GM19463 (cell line): ENCODE measurements around the gene ALOX5AP.

Experiments
- ATAC-seq: cut with Tn5 transposase; IDR thresholded peaks from one replicate; pipeline ENCODE4 v1.9.1; 2021; ENCODE audit warnings: mild to moderate bottlenecking, moderate library complexity; ENCODE audit not compliant: unreplicated experiment

Gene ALOX5AP

DNA sequence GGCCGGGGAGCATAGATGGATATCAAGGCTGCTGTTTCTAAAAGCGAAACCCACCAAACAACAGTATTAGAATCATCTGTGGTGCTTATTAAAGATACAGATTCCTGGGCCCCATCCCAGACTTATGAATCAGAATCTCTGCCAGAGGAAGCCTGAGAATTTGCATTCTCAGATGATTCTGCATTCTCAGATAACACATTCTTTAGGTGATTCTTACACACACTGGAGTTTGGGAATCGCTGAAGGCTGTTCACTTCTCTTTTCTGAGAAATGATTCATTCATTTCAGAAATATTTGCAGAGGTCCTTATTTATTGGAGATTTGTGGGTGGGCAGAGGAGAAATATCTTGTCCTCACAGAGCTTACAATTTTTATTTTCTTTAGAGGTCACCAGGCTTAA, 24.4 kb downstream of the ALOX5AP start:
- no peak for ATAC-seq

DNA sequence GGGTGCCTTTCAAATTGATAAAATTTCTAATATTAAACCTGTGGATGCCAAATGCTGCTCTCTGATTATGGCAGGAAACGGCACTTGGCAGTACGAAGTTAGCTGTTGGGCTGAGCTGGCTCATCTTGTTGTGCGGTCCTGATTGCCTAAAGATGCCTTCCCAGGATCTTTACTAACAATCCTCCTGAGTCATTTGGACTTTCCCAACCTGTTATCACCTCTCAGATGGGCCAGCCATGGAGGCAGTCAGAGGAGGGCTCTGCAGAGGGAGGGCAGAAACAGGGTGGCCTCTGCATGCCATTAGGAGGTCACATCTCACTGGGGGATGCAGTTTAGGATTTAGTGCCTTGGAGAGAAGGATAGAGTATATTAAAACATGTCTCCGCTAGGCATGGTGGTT, 27.3 kb downstream of the ALOX5AP start:
- ATAC-seq, result no peak

DNA sequence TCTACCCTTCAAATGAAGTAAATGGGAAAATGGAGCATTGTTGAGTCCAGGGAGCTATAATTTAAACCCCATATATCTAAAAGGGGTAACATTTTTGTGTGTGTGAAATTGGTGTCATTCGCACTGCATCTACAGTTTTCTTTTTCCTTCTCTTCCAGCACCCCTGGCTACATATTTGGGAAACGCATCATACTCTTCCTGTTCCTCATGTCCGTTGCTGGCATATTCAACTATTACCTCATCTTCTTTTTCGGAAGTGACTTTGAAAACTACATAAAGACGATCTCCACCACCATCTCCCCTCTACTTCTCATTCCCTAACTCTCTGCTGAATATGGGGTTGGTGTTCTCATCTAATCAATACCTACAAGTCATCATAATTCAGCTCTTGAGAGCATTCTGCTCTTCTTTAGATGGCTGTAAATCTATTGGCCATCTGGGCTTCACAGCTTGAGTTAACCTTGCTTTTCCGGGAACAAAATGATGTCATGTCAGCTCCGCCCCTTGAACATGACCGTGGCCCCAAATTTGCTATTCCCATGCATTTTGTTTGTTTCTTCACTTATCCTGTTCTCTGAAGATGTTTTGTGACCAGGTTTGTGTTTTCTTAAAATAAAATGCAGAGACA, 28.6 kb downstream of the ALOX5AP start:
- ATAC-seq, result no peak

DNA sequence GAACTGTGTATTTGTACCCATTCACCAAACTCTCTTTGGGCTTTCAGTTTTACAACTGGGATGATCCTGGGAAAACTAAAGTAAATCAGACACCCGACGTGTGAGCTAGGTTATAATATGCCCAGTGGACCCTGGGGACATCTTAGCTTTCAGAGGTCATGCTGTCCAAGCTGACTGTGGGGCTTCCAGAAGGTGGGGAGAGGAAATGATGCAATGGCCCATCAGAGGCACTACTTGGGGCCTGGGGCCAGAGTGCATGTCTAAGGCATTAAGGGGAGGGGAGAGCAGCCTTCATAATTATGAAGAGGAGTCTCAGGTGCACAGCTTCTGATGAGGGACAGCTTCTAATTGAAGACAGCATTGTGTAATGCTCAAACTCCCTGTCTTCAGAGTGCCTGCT, 30.9 kb downstream of the ALOX5AP start:
- no peak for ATAC-seq

DNA sequence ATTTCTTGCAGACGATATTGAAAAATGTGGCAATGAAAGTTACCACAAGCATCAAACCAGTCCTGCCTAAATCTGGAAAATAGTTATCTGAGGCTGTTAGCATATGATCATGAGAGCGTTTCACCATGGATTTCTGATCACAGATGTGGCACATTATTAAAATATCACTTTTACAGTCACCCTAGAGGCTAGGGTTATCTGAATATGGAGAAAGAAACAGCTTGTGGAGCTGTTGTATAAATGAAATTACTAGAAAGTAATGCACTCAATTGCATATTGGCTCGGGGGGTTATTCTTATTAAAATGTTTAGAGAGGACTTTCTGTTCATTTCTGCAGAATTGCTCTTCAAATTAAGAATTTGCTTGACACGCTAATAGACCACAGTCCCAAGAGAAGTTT, 35.6 kb downstream of the ALOX5AP start:
- ATAC-seq, result no peak

DNA sequence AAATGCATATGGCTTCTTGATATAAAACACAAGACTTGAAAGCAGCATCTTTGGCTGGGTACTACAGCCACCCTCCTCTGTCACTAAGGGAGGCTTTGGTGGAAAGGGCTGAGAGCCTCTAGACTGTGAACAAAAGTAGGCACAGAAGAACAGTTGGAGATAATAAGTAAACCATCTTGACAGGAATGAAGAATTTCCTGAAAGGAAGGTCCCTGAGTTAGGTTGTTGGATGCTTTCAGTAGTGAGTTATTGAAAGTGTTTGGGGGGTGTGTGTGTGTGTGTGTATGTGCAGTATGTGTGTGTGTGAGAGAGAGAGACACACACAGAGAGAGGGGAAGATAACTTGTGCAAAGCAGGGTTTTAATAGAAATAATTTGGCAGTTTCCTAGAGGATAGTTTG, 38.2 kb downstream of the ALOX5AP start:
- no peak for ATAC-seq

DNA sequence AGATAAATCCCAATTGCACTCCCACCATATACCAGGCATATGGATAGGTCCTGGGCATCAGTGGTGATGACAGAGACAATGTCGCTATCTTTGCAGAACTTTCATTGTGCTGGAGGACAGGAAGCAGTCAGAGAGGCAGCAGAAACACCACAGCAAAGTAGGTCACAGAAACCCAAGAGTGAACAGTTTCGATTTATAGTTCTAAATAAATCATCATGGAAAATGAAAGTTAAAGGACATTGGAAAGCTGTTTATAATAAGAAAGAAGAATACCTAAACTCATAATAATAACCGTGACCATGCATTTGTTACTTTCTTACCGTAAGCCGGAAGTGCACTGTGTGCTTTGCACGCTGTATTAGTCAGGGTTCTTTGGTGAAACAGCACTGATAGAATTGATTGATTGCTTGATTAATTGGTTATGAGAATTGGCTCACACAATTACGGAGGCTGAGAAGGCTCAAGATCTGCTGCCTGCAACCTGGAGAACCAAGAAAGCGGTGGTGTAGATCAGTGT, 38.9 kb downstream of the ALOX5AP start:
- no peak for ATAC-seq

DNA sequence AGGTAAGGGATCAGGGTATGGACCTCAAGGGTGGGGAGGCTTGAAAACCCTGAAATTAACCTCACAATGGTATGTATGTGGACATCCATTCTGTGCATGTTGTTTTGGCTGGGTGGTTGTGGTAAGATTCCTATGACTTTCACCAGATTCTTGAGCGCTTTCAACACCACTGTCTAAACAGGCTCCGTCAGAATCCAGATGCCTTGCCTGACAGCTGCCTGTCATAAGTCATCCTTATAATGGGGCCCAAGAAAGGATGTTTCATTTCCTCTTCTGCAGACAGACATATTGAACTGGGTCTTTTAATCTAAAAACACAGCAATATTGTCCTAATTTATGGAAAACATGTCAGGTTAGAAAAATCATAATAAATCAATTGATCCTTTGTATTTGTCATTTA, 41.3 kb downstream of the ALOX5AP start:
- no peak for ATAC-seq

DNA sequence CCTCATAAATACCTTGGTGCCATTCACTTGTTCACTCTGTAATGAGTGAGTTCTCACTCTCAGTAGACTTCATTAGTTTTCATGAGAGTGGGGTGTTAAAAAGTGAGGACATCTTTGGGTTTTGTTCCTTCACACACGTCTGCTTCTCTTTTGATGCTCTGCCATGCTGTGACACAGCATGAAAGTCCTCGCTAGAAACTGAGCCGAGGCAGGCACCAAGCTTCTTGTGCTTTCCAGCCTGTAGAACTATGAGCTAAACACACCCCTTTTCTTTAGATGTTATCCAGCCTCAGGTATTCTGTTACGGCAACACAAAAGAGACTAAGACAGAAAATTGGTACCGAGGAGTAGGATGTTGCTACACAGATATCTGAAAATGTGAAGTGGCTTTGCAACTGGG, 43.7 kb downstream of the ALOX5AP start:
- ATAC-seq, result no peak

DNA sequence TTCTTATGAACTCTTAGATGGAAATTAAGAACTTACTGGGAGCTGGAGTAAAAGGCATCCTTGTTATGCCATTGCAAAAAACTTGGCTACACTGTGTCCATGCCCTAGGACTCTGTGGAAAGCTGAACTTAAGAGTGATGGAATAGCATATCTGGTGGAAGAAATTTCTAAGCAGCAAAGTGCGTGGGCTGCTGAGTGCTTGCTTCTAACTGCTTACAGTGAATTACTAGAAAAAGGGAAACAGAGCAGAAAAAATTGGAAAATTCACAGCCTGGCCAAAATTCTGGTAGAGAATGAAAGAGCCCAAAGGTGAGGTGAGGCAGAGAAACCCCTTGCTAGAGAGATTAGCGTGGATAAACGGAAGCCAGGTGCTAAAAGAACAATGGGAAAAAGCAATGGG, 44.3 kb downstream of the ALOX5AP start:
- ATAC-seq, result no peak

DNA sequence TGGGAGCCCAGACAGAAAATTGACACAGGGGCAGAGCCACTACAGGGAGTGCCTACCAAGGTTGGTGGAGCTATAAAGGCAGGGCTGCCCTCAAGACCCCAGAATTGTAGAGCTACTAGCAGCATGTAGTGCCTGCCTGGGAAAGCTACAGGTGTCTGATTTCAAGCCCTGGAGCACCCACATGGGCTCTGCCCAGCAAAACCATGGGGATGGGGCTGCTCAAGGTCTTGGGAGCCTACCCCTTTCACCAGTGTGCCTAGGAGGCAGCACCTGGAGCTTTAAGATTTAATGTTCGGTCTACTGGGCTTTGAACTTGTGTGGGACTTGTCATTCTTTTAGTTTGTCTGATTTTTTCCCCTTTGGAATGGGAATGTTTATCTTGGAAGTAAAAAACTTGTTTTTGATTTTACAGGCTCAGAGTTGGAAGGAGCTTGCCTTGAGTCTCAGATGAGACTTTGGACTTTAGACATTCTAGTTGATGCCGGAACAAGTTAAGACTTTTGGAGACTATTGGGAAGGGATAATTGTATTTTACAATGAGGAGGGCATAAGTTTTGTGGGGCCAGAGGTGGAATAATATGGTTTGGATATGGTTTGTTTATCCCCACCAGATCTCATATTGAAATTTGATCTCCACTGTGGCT, 45.1 kb downstream of the ALOX5AP start:
- ATAC-seq, result no peak

DNA sequence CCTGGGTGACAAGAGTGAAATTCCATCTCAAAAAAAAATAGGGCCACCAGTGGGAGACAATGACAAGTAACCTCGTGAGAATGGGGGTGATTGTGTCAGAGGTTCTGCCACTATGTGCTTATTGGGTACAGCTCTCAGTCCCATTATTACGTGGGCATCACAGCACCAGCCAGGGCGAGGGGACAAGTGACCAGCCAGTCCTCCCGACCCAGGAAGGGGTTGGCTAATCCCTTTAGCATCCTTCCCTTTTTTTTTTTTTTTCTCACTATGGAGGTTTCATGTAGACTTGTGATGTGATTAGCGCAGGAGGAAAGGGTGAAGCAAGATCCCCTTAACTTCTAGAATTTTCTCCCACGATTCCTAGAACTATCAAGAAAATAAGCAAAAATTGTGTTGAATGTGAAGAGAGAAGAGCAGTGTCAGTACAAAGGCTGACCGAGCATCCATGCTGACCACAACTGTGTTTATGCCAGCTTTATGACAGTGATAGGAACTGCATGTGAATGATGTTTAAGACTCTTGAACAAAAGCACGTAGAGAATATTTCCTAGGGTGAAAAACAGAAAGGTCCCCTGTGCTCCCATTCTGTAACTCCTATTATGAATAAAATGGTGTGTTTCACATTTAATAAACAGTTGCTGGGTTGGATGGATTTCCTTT, 50.0 kb downstream of the ALOX5AP start:
- no peak for ATAC-seq

DNA sequence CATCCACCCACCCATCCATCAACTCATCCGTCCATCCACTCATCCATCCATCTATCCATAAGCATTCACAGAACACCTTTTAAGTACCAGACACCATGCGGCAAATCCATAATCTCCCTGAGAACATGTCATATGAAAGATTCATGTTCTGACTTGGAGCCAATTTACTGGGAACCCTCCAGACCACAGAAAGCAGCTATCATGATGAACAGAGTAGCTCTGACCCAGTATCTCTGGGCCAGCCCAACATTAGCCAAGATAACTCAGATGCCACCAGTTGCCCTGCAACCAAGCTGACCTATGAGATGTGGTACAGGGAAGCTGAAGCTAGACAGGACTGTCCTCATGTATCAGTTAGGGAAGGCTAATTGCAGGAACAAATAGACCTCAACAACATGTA, 51.3 kb downstream of the ALOX5AP start:
- no peak for ATAC-seq

DNA sequence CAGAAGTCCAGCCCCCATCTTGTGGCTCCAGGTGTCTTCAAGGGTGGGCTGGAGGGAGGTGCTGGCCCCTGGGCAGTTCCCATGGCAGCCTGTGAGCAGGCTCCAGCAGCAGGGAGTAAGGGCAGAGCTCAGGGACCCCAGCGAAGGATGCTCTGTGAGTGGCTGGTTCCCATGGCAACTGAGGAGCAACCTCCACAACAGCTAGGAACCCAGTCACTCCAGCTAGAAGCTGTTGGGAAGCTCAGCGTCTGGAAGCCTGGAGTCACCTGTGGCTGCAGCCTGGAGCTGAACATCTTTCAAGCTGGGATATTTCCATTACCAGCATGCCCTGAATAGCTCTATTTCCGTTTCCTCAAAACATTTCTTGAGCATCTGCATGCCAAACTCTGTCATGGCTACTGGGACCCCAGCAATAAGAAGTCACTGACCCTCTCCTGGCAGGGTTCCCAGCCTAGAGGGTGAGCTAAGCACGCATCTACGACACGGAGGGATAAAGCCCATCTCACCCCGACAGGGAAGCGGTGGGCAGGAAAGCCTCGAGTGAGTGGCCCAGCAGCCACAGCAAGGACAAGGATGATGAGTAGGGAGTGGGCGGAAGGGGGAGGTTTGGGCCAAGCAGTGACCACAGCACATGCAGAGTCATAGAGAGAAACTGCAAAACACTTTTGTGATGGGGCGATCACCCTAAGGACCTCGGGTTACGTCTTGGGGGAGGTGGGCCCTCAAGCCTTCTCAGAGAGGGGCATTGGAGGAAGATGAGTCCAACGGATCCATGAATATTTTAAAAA, 52.6 kb downstream of the ALOX5AP start:
- ATAC-seq, result no peak

DNA sequence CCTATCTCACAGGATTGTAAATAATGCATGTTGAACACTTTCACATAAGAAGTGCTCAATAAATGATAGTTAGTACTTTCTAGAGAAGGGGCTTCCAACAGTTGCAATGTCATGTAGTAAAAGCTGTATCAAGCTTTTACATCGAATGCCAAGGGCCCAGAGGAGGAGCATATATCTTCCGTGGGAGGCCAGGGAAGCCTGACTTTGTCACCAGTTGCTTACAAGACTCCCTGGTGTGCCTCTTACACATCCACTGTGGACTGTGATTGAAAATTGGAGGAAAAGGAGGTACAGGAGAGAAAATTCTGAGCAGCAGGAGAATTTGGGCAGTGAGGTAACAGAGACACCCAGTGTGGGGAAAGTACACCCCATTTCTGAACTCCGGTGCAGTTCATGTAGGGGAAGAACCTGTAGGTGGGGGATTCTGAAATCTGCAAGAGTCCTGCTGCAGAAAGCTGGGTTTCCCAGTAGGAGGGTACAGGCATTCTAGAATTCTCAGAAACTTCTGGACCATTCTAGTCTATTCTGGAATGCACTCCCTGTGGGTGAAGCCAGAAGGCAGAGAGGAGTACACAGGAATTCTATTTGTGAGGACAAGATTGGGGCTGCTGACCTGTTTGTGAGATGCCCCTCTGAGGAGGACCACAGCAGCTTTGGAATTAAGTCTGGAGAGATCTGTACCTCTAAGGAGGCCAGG, 54.0 kb downstream of the ALOX5AP start:
- ATAC-seq, result no peak

DNA sequence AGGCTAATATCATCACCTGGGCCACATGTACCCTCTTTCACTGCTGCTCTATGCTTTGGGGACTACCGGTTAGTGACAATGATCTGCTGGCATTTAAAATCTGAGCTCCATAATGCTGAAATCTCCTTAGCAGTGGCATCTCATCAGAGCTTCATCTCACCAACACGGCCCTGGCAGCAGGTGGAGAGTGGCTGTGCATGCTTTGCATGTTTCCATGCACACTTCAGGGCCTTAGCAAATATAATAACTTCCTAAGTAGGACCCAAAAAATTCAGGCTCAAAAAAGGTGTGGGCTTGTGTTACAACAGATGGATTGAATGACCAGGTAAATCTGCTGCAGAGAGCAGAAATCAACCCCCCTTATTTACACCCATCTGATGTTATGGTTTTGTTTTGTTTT, 55.2 kb downstream of the ALOX5AP start:
- ATAC-seq, result no peak

DNA sequence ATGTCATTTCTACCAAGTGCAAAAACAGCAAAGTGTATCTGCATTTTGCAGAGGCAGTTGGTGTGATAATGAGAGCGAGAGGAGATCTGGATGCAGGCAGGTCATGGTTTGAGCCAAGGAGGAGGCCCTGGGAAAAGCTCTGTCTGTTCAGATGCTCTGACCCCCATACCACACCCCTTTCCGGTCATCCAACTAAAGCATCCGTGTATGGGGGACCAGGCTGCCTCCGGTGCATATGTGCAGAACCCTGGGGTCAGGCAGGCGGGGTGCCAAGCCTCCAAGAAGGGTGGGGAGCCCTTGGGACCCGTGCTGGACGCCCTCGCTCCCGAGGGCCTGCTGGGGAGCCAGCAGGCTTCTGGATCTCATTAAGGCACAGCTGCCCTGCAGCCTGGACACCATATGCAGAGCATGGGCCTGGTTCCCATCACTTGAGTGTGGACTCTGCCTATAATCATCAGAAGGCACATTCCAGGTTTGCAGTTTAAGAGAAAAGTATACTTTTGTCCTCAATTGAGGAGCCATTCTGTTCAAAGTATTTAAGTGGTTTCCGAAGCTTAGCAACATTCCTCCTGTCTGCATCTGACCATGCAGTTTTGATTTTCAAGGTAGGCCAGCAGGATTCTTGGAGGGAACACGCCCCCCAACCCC, 56.1 kb downstream of the ALOX5AP start:
- ATAC-seq, result no peak

DNA sequence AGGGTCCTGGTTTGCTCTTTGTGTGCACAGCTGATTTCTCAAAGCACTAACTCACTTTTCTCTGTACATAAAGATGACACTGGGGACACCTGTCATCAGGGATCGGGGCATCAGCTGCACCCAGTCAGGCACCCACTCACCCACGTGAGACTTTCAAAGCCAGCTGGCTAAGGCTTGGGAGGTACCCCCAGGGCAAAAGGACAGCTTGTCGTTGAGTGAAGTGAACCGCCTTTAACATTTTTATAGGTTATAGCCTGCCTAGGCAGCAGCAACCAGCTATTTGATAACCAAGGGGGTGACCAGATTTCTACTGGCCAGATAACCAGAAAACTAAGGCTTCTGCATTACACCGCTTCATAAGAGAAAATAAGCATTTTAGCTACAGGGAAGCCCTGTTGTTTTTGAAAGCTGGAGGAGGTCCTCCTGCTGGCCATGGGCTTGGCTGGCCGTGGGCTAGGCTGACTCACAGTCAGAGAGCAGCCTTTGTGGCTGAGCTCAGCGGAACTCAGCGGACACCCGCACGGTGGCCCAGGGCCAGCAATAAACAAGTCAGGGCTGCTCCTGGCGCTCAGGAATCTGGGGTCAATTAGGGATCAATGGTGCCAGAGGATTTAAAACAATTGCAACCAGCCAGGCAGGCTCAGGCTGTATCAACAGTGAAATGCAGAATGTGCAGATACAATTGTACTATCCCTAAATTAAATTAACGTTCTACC, 57.1 kb downstream of the ALOX5AP start:
- no peak for ATAC-seq

DNA sequence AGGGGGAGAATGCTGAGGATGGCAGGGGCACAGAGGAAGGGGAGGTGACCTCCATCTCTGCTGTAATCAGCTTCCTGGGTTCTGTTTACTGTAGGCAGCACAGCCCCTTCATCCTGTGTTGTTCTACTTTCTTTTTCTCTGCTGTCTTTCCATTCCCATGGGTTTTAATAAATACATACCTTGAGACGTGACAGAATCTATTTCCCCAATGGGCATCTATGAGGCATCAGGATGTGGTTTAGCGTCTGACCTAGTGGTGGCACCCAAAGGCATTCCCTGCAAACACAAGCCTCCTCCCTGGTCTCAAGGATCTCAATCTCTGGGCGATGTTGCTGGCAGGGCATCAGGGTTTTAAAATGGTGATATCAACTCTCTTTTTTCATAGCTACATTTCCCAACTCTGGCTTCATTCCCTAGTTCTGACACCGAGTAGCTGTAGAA, 60.8 kb downstream of the ALOX5AP start:
- ATAC-seq, result no peak
